Measurements from ENCODE around the gene PHACTR3.

Gene PHACTR3

GRCh38 chr20:59683181-59683580 is 78.8 kb downstream of the PHACTR3 start:
- Histone ChIP-seq H3K27me3 (ENCODE audit: insufficient read depth, low read length) (no peaks in the 10 kb centered on the region), H3K27ac (ENCODE audit: low read depth, low read length) (no peak overlapping the region), H2AFZ (ENCODE audit: low read length, unreplicated experiment) (no peak overlapping the region), H3K36me3 (ENCODE audit: insufficient read depth, low read length) (no peaks in the 10 kb centered on the region), H3K79me2 (ENCODE audit: control insufficient read depth, insufficient read depth, low read length, unreplicated experiment) (no peaks in the 10 kb centered on the region), H3K4me1 (ENCODE audit: control insufficient read depth, insufficient read depth, low read length, unreplicated experiment) (no peaks in the 10 kb centered on the region), H3K4me3 (ENCODE audit: low read depth, low read length) (no peak overlapping the region)

GRCh38 chr20:59684685-59685242 is 80.4 kb downstream of the PHACTR3 start:
- no peaks in the 10 kb centered on the region for H3K27me3 ChIP-seq (ENCODE audit: insufficient read depth, low read length)
- no peak overlapping the region for H3K27ac ChIP-seq (ENCODE audit: low read depth, low read length)
- H3K36me3 ChIP-seq (ENCODE audit: insufficient read depth, low read length), result no peaks in the 10 kb centered on the region
- H3K79me2 ChIP-seq (ENCODE audit: control insufficient read depth, insufficient read depth, low read length, unreplicated experiment), result no peaks in the 10 kb centered on the region
- no peak overlapping the region for H3K4me3 ChIP-seq (ENCODE audit: low read depth, low read length)
- H3K4me1 ChIP-seq (ENCODE audit: control insufficient read depth, insufficient read depth, low read length, unreplicated experiment), result no peaks in the 10 kb centered on the region
- no peak overlapping the region for H2AFZ ChIP-seq (ENCODE audit: low read length, unreplicated experiment)

- no peaks in the 10 kb centered on the region for H3K4me1 ChIP-seq (ENCODE audit: control insufficient read depth, insufficient read depth, low read length, unreplicated experiment)
- no peak overlapping the region for H2AFZ ChIP-seq (ENCODE audit: low read length, unreplicated experiment)
- no peaks in the 10 kb centered on the region for H3K36me3 ChIP-seq (ENCODE audit: insufficient read depth, low read length)
- H3K27me3 ChIP-seq (ENCODE audit: insufficient read depth, low read length), result no peaks in the 10 kb centered on the region
- H3K27ac ChIP-seq (ENCODE audit: low read depth, low read length), result no peak overlapping the region
- H3K4me3 ChIP-seq (ENCODE audit: low read depth, low read length), result no peak overlapping the region
- H3K79me2 ChIP-seq (ENCODE audit: control insufficient read depth, insufficient read depth, low read length, unreplicated experiment), result no peaks in the 10 kb centered on the region
Observed at GRCh38 chr20:59686404-59687346, 82.3 kb downstream of the PHACTR3 start.

GRCh38 chr20:59688356-59688755 is 84.0 kb downstream of the PHACTR3 start:
- no peaks in the 10 kb centered on the region for H3K27me3 ChIP-seq (ENCODE audit: insufficient read depth, low read length)
- H3K4me3 ChIP-seq (ENCODE audit: low read depth, low read length), result no peak overlapping the region
- H3K36me3 ChIP-seq (ENCODE audit: insufficient read depth, low read length), result no peaks in the 10 kb centered on the region
- no peaks in the 10 kb centered on the region for H3K4me1 ChIP-seq (ENCODE audit: control insufficient read depth, insufficient read depth, low read length, unreplicated experiment)
- H2AFZ ChIP-seq (ENCODE audit: low read length, unreplicated experiment), result no peak overlapping the region
- H3K79me2 ChIP-seq (ENCODE audit: control insufficient read depth, insufficient read depth, low read length, unreplicated experiment), result no peaks in the 10 kb centered on the region
- H3K27ac ChIP-seq (ENCODE audit: low read depth, low read length), result no peak overlapping the region

GRCh38 chr20:59688999-59689398 is 84.7 kb downstream of the PHACTR3 start:
- Histone ChIP-seq H3K36me3 (ENCODE audit: insufficient read depth, low read length) (no peaks in the 10 kb centered on the region), H3K27ac (ENCODE audit: low read depth, low read length) (no peak overlapping the region), H2AFZ (ENCODE audit: low read length, unreplicated experiment) (no peak overlapping the region), H3K79me2 (ENCODE audit: control insufficient read depth, insufficient read depth, low read length, unreplicated experiment) (no peaks in the 10 kb centered on the region), H3K4me1 (ENCODE audit: control insufficient read depth, insufficient read depth, low read length, unreplicated experiment) (no peaks in the 10 kb centered on the region), H3K4me3 (ENCODE audit: low read depth, low read length) (no peak overlapping the region), H3K27me3 (ENCODE audit: insufficient read depth, low read length) (no peaks in the 10 kb centered on the region)

- Histone ChIP-seq H3K36me3 (ENCODE audit: insufficient read depth, low read length) (no peaks in the 10 kb centered on the region), H2AFZ (ENCODE audit: low read length, unreplicated experiment) (no peak overlapping the region), H3K4me3 (ENCODE audit: low read depth, low read length) (no peak overlapping the region), H3K79me2 (ENCODE audit: control insufficient read depth, insufficient read depth, low read length, unreplicated experiment) (no peaks in the 10 kb centered on the region), H3K27ac (ENCODE audit: low read depth, low read length) (no peak overlapping the region), H3K27me3 (ENCODE audit: insufficient read depth, low read length) (no peaks in the 10 kb centered on the region), H3K4me1 (ENCODE audit: control insufficient read depth, insufficient read depth, low read length, unreplicated experiment) (no peaks in the 10 kb centered on the region)
Observed at GRCh38 chr20:59690101-59690500, 85.8 kb downstream of the PHACTR3 start.

GRCh38 chr20:59690976-59691375 is 86.6 kb downstream of the PHACTR3 start:
- Histone ChIP-seq H3K27ac (ENCODE audit: low read depth, low read length) (no peak overlapping the region), H3K79me2 (ENCODE audit: control insufficient read depth, insufficient read depth, low read length, unreplicated experiment) (no peaks in the 10 kb centered on the region), H3K36me3 (ENCODE audit: insufficient read depth, low read length) (no peaks in the 10 kb centered on the region), H2AFZ (ENCODE audit: low read length, unreplicated experiment) (no peak overlapping the region), H3K4me3 (ENCODE audit: low read depth, low read length) (no peak overlapping the region), H3K27me3 (ENCODE audit: insufficient read depth, low read length) (no peaks in the 10 kb centered on the region), H3K4me1 (ENCODE audit: control insufficient read depth, insufficient read depth, low read length, unreplicated experiment) (no peaks in the 10 kb centered on the region)

GRCh38 chr20:59692139-59692538 is 87.8 kb downstream of the PHACTR3 start:
- H3K4me3 ChIP-seq (ENCODE audit: low read depth, low read length), result no peak overlapping the region
- H3K79me2 ChIP-seq (ENCODE audit: control insufficient read depth, insufficient read depth, low read length, unreplicated experiment), result no peaks in the 10 kb centered on the region
- H3K27ac ChIP-seq (ENCODE audit: low read depth, low read length), result no peak overlapping the region
- H3K27me3 ChIP-seq (ENCODE audit: insufficient read depth, low read length), result no peaks in the 10 kb centered on the region
- no peak overlapping the region for H2AFZ ChIP-seq (ENCODE audit: low read length, unreplicated experiment)
- H3K4me1 ChIP-seq (ENCODE audit: control insufficient read depth, insufficient read depth, low read length, unreplicated experiment), result no peaks in the 10 kb centered on the region
- no peaks in the 10 kb centered on the region for H3K36me3 ChIP-seq (ENCODE audit: insufficient read depth, low read length)

GRCh38 chr20:59693587-59693986 is 89.2 kb downstream of the PHACTR3 start:
- H3K27me3 ChIP-seq (ENCODE audit: insufficient read depth, low read length), result no peaks in the 10 kb centered on the region
- no peak overlapping the region for H3K4me3 ChIP-seq (ENCODE audit: low read depth, low read length)
- no peaks in the 10 kb centered on the region for H3K4me1 ChIP-seq (ENCODE audit: control insufficient read depth, insufficient read depth, low read length, unreplicated experiment)
- no peaks in the 10 kb centered on the region for H3K36me3 ChIP-seq (ENCODE audit: insufficient read depth, low read length)
- no peak overlapping the region for H3K27ac ChIP-seq (ENCODE audit: low read depth, low read length)
- no peaks in the 10 kb centered on the region for H3K79me2 ChIP-seq (ENCODE audit: control insufficient read depth, insufficient read depth, low read length, unreplicated experiment)
- H2AFZ ChIP-seq (ENCODE audit: low read length, unreplicated experiment), result no peak overlapping the region

- Histone ChIP-seq H3K4me3 (ENCODE audit: low read depth, low read length) (no peak overlapping the region), H3K79me2 (ENCODE audit: control insufficient read depth, insufficient read depth, low read length, unreplicated experiment) (no peaks in the 10 kb centered on the region), H3K4me1 (ENCODE audit: control insufficient read depth, insufficient read depth, low read length, unreplicated experiment) (no peaks in the 10 kb centered on the region), H2AFZ (ENCODE audit: low read length, unreplicated experiment) (no peak overlapping the region), H3K27ac (ENCODE audit: low read depth, low read length) (no peak overlapping the region), H3K27me3 (ENCODE audit: insufficient read depth, low read length) (no peaks in the 10 kb centered on the region), H3K36me3 (ENCODE audit: insufficient read depth, low read length) (no peaks in the 10 kb centered on the region)
Observed at GRCh38 chr20:59696476-59696875, 92.1 kb downstream of the PHACTR3 start.

GRCh38 chr20:59697068-59697467 is 92.7 kb downstream of the PHACTR3 start:
- Histone ChIP-seq H2AFZ (ENCODE audit: low read length, unreplicated experiment) (no peak overlapping the region), H3K36me3 (ENCODE audit: insufficient read depth, low read length) (no peaks in the 10 kb centered on the region), H3K79me2 (ENCODE audit: control insufficient read depth, insufficient read depth, low read length, unreplicated experiment) (no peaks in the 10 kb centered on the region), H3K4me3 (ENCODE audit: low read depth, low read length) (no peak overlapping the region), H3K4me1 (ENCODE audit: control insufficient read depth, insufficient read depth, low read length, unreplicated experiment) (no peaks in the 10 kb centered on the region), H3K27me3 (ENCODE audit: insufficient read depth, low read length) (no peaks in the 10 kb centered on the region), H3K27ac (ENCODE audit: low read depth, low read length) (no peak overlapping the region)
